GM12872 (cell line): Measurements from ENCODE around the gene PRR12.

Experiments
- TF ChIP-seq, protein P1 (sequence below): IDR thresholded peaks from 3 replicates; pipeline ENCODE4 v1.5.1; 2011; ENCODE audit warnings: low read depth, mild to moderate bottlenecking, low read length, moderate library complexity; ENCODE audit not compliant: insufficient read depth

PRR12 gene

GRCh38 chr19:49599378-49600295 is 8.7 kb downstream of the PRR12 start:
- TF ChIP-seq, protein P1, sequence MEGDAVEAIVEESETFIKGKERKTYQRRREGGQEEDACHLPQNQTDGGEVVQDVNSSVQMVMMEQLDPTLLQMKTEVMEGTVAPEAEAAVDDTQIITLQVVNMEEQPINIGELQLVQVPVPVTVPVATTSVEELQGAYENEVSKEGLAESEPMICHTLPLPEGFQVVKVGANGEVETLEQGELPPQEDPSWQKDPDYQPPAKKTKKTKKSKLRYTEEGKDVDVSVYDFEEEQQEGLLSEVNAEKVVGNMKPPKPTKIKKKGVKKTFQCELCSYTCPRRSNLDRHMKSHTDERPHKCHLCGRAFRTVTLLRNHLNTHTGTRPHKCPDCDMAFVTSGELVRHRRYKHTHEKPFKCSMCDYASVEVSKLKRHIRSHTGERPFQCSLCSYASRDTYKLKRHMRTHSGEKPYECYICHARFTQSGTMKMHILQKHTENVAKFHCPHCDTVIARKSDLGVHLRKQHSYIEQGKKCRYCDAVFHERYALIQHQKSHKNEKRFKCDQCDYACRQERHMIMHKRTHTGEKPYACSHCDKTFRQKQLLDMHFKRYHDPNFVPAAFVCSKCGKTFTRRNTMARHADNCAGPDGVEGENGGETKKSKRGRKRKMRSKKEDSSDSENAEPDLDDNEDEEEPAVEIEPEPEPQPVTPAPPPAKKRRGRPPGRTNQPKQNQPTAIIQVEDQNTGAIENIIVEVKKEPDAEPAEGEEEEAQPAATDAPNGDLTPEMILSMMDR: no peak

DNA sequence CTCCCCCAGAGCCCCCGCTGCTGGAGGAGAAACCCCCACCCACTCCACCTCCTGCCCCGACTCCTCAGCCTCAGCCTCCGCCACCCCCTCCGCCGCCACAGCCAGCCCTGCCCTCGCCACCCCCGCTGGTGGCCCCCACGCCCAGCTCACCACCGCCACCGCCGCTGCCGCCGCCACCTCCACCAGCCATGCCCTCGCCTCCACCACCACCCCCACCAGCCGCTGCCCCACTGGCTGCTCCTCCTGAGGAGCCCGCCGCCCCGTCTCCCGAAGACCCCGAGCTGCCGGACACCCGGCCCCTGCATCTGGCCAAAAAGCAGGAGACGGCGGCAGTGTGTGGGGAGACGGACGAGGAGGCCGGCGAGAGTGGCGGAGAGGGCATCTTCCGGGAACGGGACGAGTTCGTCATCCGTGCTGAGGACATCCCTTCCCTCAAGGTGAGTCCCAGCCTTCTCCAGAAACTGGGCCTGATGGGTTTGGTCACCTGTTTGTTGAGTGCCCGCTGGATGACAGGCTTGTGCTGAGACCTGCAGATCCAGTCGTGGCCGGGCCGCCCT is 10.6 kb downstream of the PRR12 start:
- TF ChIP-seq, protein P1: no peak

DNA sequence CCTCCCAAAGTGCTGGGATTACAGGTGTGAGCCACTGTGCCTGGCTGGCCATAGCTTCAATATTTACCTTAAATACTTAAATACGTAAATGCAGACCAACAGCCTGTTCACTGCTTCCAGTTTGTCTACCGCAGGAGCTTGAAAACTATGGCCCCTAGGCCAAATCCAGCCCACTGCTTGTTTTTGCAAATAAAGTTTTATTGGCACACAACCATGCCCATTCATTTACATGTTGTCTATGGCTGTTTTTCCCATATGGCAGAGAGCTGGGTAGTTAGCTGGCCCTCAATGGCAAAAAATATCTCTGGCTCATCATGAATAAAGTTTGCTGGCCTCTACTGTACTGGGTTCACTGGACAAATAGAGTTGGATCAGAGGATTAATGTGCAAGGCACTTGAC is 11.8 kb downstream of the PRR12 start:
- TF ChIP-seq, protein P1: no peak

GRCh38 chr19:49605605-49606004 is 14.6 kb downstream of the PRR12 start:
- TF ChIP-seq, protein P1: no peak

- TF ChIP-seq, protein P1: no peak
Observed at GRCh38 chr19:49609499-49610092, 18.6 kb downstream of the PRR12 start.

DNA sequence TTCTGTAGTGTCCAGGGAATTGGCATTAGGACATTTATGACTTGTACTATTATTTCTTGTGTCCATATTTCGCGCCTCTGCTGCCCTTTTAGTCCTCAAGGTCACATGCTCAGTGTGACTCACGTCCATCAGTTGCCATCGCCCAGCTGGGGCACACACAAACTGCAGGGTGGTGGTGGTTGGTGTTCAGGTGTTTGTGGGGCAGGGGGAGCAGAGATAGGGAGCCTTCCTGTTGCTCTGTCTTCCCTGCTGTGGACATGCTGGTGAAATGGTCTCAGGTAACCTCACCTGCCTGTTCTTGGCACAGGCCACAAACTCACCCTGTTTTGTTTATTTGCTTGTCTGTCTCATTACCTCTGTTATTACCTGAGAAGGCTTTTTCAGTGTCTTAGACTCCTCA is 22.4 kb downstream of the PRR12 start:
- TF ChIP-seq, protein P1: no peak

GRCh38 chr19:49614096-49614833 is 23.3 kb downstream of the PRR12 start:
- TF ChIP-seq, protein P1: no peak
